Cardiac fibroblast (primary cell): ENCODE measurements around the gene CCNYL1.
A peak's percentile ranks its signal among the peaks of the same experiment; 100 is the strongest.

Experiments used
- DNase-seq, 2 donors: peaks; one replicate each; pipeline versions ENCODE4 v3.0.0 to v3.0.0-alpha.2; 2010; ENCODE audit warnings: low read depth in 2 of 2
- H3K4me3 ChIP-seq, 2 donors: replicated peaks in 1 of 2; 1 replicate in 1 of 2; 2 replicates in 1 of 2; pipeline ENCODE4 v1.5.1; 2011; ENCODE audit warnings: low read depth in 2 of 2, low read length in 2 of 2, mild to moderate bottlenecking in 2 of 2, moderate library complexity in 1 of 2
- CTCF ChIP-seq: IDR thresholded peaks from one replicate; pipeline ENCODE4 v1.5.1; 2011; ENCODE audit warnings: low read depth, mild to moderate bottlenecking, low read length, inconsistent platforms

The CCNYL1 gene

GRCh38 chr2:207787800-207788199 is 76.4 kb downstream of the CCNYL1 start:
- H3K4me3 ChIP-seq: no peak overlapping the region
- DNase-seq: no peak
- no peak for TF ChIP-seq CTCF

GRCh38 chr2:207790898-207791297 is 79.5 kb downstream of the CCNYL1 start:
- DNase-seq: no peak
- no peak for TF ChIP-seq CTCF

GRCh38 chr2:207791579-207792243 is 80.3 kb downstream of the CCNYL1 start:
- H3K4me3 ChIP-seq: no peak overlapping the region
- DNase-seq: no peak
- no peak for TF ChIP-seq CTCF

More at GRCh38 chr2:207790898-207791297, 79.5 kb downstream of the CCNYL1 start:
- H3K4me3 ChIP-seq: no peak overlapping the region

- peak; percentile 76 to 80 for DNase-seq
These were observed 80.9 kb downstream of the CCNYL1 start for GRCh38 chr2:207792244-207792785.

GRCh38 chr2:207796585-207797350 is 85.3 kb downstream of the CCNYL1 start:
- peak in 1 of 2 donors; percentile 29 for DNase-seq
- H3K4me3 ChIP-seq: no peak overlapping the region
- no peak for TF ChIP-seq CTCF

More at GRCh38 chr2:207792244-207792785, 80.9 kb downstream of the CCNYL1 start:
- H3K4me3 ChIP-seq: no peak overlapping the region
- no peak for TF ChIP-seq CTCF

- TF ChIP-seq CTCF: no peak
- no peak for DNase-seq
- H3K4me3 ChIP-seq: no peak overlapping the region
These were observed 89.8 kb downstream of the CCNYL1 start for GRCh38 chr2:207801259-207801658.
